H1 (cell line): ENCODE data around the gene FRMD4B. TPM values are rescaled to one million over a fixed set of nuclear protein-coding genes. Genes with fewer than 3 reads are reported as not detected.

Source experiments
- CTCF ChIA-PET: fragments of 300-600 bp; sonication (Branson Sonifier 250); formaldehyde crosslinking; loops from one replicate; lab custom pipeline; 2021; ENCODE audit not compliant: partially characterized antibody; lab: Charles Lee
- POLR2A ChIA-PET: fragments of 300-600 bp; sonication (Branson Sonifier 250); formaldehyde crosslinking; loops from one replicate; lab custom pipeline; 2021; ENCODE audit warnings: inconsistent platforms; ENCODE audit not compliant: partially characterized antibody; lab: Charles Lee
- DNase-seq, 2 experiments: peaks; one replicate each; pipeline versions ENCODE4 v3.0.0 to v3.0.0-alpha.2; 2010 to 2022; ENCODE audit warnings: low spot score in 2 of 2, low read depth in 1 of 2, mixed read lengths in 1 of 2
- FAIRE-seq: peaks from 2 replicates; lab custom pipeline; 2011; peaks lifted over from hg19 to GRCh38; lab: Jason Lieb, UNC
- H2AFZ ChIP-seq: 2 replicates; pipeline ENCODE4 v1.8.1; 2012; ENCODE audit warnings: low read length, inconsistent platforms
- H2AK5ac ChIP-seq: 2 replicates; pipeline ENCODE4 v1.6.1; 2013; ENCODE audit warnings: low read depth, low read length
- H2BK120ac ChIP-seq: replicated peaks from 2 replicates; pipeline ENCODE3; 2013; ENCODE audit warnings: low read depth, low read length, inconsistent platforms
- H2BK12ac ChIP-seq: 2 replicates; pipeline ENCODE4 v1.6.1; 2013; ENCODE audit warnings: low read depth, low read length
- H2BK15ac ChIP-seq: 2 replicates; pipeline ENCODE4 v1.6.1; 2013; ENCODE audit warnings: low read length
- H2BK20ac ChIP-seq: 2 replicates; pipeline ENCODE4 v1.6.1; 2013; ENCODE audit warnings: low read length
- H2BK5ac ChIP-seq: 2 replicates; pipeline ENCODE4 v1.6.1; 2013; ENCODE audit warnings: low read depth, low read length
- H3K14ac ChIP-seq: 2 replicates; pipeline ENCODE4 v1.6.1; 2013; ENCODE audit warnings: inconsistent platforms; ENCODE audit not compliant: insufficient read length
- H3K18ac ChIP-seq: 2 replicates; pipeline ENCODE4 v1.6.1; 2013; ENCODE audit warnings: low read length; ENCODE audit errors: extremely low read depth
- H3K23ac ChIP-seq: 2 replicates; pipeline ENCODE4 v1.6.1; 2013; ENCODE audit warnings: inconsistent platforms; ENCODE audit not compliant: insufficient read length
- H3K23me2 ChIP-seq: 2 replicates; pipeline ENCODE4 v1.6.1; 2013; ENCODE audit warnings: low read depth, low read length
- H3K27ac ChIP-seq: 2 replicates; pipeline ENCODE4 v1.6.1; 2011; ENCODE audit warnings: low read depth, low read length, inconsistent platforms
- H3K27me3 ChIP-seq, 4 experiments: replicated peaks in 1 of 4; 1 replicate in 1 of 4; 2 replicates in 3 of 4; pipeline versions ENCODE4 v1.6.1 to v1.8.1; 2011 to 2013; ENCODE audit warnings: low read length in 3 of 4, mild to moderate bottlenecking in 3 of 4, inconsistent platforms in 2 of 4, mixed read lengths in 2 of 4, moderate library complexity in 1 of 4; ENCODE audit not compliant: control insufficient read depth in 3 of 4, insufficient read depth in 3 of 4; ENCODE audit errors: extremely low read depth in 1 of 4
- H3K36me3 ChIP-seq, 4 experiments: 2 replicates each; pipeline versions ENCODE4 v1.6.1 to v1.8.1; 2011 to 2013; ENCODE audit warnings: mild to moderate bottlenecking in 4 of 4, low read length in 3 of 4, moderate library complexity in 2 of 4, control low read depth in 1 of 4, inconsistent platforms in 1 of 4; ENCODE audit not compliant: insufficient read depth in 4 of 4, control insufficient read depth in 2 of 4
- H3K4ac ChIP-seq: replicated peaks from 2 replicates; pipeline ENCODE3; 2013; ENCODE audit warnings: low read length, low read depth, mixed read lengths, inconsistent platforms; ENCODE audit not compliant: insufficient read length
- H3K4me1 ChIP-seq, 4 experiments: replicated peaks in 1 of 4; 1 replicate in 1 of 4; 2 replicates in 3 of 4; pipeline versions ENCODE4 v1.6.1 to v1.8.1; 2011 to 2013; ENCODE audit warnings: low read length in 3 of 4, inconsistent platforms in 2 of 4, mixed read lengths in 1 of 4; ENCODE audit not compliant: insufficient read depth in 4 of 4, control insufficient read depth in 3 of 4
- H3K4me2 ChIP-seq, 2 experiments: 2 replicates each; pipeline versions ENCODE4 v1.6.1 to v1.8.1; 2011 to 2013; ENCODE audit warnings: low read depth in 2 of 2, low read length in 2 of 2, control low read depth in 1 of 2, inconsistent platforms in 1 of 2, mild to moderate bottlenecking in 1 of 2; ENCODE audit not compliant: insufficient read depth in 1 of 2
- H3K4me3 ChIP-seq, 4 experiments: fragments of 200-600, 300-600 bp in 1 of 4; sonication (generic), shearing (Covaris generic), sonication (Bioruptor Twin) in 1 of 4; 2 replicates each; pipeline versions ENCODE4 v1.5.1 to v1.8.1; 2011 to 2016; ENCODE audit warnings: low read length in 4 of 4, low read depth in 3 of 4, control low read depth in 2 of 4, inconsistent platforms in 2 of 4, mild to moderate bottlenecking in 2 of 4, mixed read lengths in 1 of 4, moderate library complexity in 1 of 4; ENCODE audit not compliant: insufficient read depth in 2 of 4; ENCODE audit errors: extremely low read depth in 1 of 4
- H3K56ac ChIP-seq: replicated peaks from 2 replicates; pipeline ENCODE3; 2013; ENCODE audit warnings: low read depth, mild to moderate bottlenecking, mixed read lengths, low read length, inconsistent platforms; ENCODE audit not compliant: insufficient read length
- H3K79me1 ChIP-seq: 2 replicates; pipeline ENCODE4 v1.6.1; 2013; ENCODE audit warnings: low read depth, low read length, control low read depth
- H3K79me2 ChIP-seq, 2 experiments: 2 replicates each; pipeline versions ENCODE4 v1.6.1 to v1.8.1; 2012 to 2013; ENCODE audit warnings: low read length in 2 of 2, mild to moderate bottlenecking in 2 of 2, inconsistent platforms in 1 of 2; ENCODE audit not compliant: insufficient read depth in 2 of 2, control insufficient read depth in 1 of 2
- H3K9ac ChIP-seq, 4 experiments: replicated peaks in 1 of 4; 1 replicate in 1 of 4; 2 replicates in 3 of 4; pipeline versions ENCODE4 v1.6.1 to v1.8.1; 2011 to 2013; ENCODE audit warnings: low read depth in 3 of 4, low read length in 3 of 4, control low read depth in 2 of 4, mild to moderate bottlenecking in 2 of 4, moderate library complexity in 2 of 4, inconsistent platforms in 1 of 4; ENCODE audit errors: extremely low read depth in 1 of 4
- H3K9me3 ChIP-seq, 2 experiments: 2 replicates each; pipeline versions ENCODE4 v1.6.1 to v1.8.1; 2012 to 2013; ENCODE audit warnings: mild to moderate bottlenecking in 2 of 2, moderate library complexity in 2 of 2, control low read depth in 1 of 2, inconsistent platforms in 1 of 2, low read depth in 1 of 2, low read length in 1 of 2, mixed read lengths in 1 of 2; ENCODE audit not compliant: insufficient read depth in 2 of 2
- H4K20me1 ChIP-seq, 2 experiments: replicated peaks in 1 of 2; 2 replicates each; pipeline versions ENCODE3 to v1.8.1; 2011 to 2013; ENCODE audit warnings: inconsistent platforms in 2 of 2, low read length in 2 of 2, mild to moderate bottlenecking in 1 of 2; ENCODE audit not compliant: insufficient read depth in 2 of 2, control insufficient read depth in 1 of 2
- H4K5ac ChIP-seq: 2 replicates; pipeline ENCODE4 v1.6.1; 2013; ENCODE audit warnings: low read length, low read depth, mixed read lengths, inconsistent platforms; ENCODE audit not compliant: insufficient read length
- H4K8ac ChIP-seq: 2 replicates; pipeline ENCODE4 v1.8.0; 2013; ENCODE audit warnings: mild to moderate bottlenecking, moderate library complexity, low read length, inconsistent platforms; ENCODE audit not compliant: insufficient read depth; ENCODE audit errors: extremely low read depth
- H4K91ac ChIP-seq: replicated peaks from 2 replicates; pipeline ENCODE3; 2013; ENCODE audit warnings: low read length, mixed read lengths, inconsistent platforms; ENCODE audit not compliant: insufficient read length
- EP300 ChIP-seq, 2 experiments: IDR thresholded peaks; 1 replicate in 1 of 2; 2 replicates in 1 of 2; pipeline ENCODE4 v1.6.1; 2011 to 2012; ENCODE audit warnings: low read depth in 2 of 2, low read length in 2 of 2, mild to moderate bottlenecking in 2 of 2, borderline replicate concordance in 1 of 2, inconsistent platforms in 1 of 2, moderate library complexity in 1 of 2
- WGBS, 2 experiments: shearing (Covaris generic) in 1 of 2; methylation state at CpG; one replicate each; pipeline versions ENCODE4 v1.1.6 to v1.1.7; 2013 to 2015; ENCODE audit warnings: low lambda C conversion rate in 2 of 2, mixed read lengths in 2 of 2, inconsistent platforms in 1 of 2, low coverage in 1 of 2, missing lambda C conversion rate in 1 of 2; ENCODE audit not compliant: insufficient replicate concordance in 2 of 2, insufficient coverage in 1 of 2, insufficient read length in 1 of 2; ENCODE audit errors: extremely low coverage in 1 of 2, missing lambda C conversion rate in 1 of 2; 5-methylcytosine and 5-hydroxymethylcytosine counted together
- polyA plus RNA-seq, 7 experiments: library from polyadenylated mRNA; depleted of rRNA in 3 of 7; stranded (reverse) in 5 of 7; unstranded in 2 of 7; fragments of >200 nt in 5 of 7; fragments of 200-250 nt in 2 of 7; gene quantifications; 1 replicate in 5 of 7; 2 replicates in 1 of 7; 4 replicates in 1 of 7; pipeline versions ENCODE4 v1.2.1 to v1.2.3, GENCODE V29; 2011 to 2013; ENCODE audit warnings: missing spikeins in 2 of 7, mixed read lengths in 2 of 7
- total RNA-seq: library from RNA; stranded (reverse); fragmentation: NEBNext Ultra II Directional; extraction: Animal tissue kit (Norgen Biotek cat#: 25700); gene quantifications from 2 replicates; pipeline ENCODE4 v1.2.1, GENCODE V29; 2021

Gene FRMD4B
- total and polyA plus RNA-seq, 2 of the 8 experiments (the other 6 are each of a cell fraction or from before 2014, with no cell fraction given): 2.7 to 7.2 TPM

DNA sequence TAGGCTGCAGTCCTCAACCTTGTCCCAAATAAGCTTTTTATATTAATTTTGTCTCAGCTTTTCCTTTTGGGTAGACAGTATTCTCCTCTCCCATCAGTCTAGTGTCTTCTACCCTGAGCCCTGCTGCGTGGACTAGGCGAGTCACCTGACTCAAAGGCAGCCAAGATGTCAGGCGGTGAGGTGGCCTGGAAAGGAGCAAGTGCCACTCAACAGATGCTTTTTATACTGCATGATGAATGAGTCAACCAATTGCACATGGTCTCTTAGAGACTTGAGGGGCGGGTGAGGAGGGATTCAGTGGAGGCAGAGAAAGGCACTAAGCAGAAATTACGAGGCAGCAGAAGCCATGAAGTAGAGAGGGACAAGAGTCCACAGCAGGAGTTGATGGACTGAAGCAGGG lies 95.9 kb downstream of the FRMD4B start:
- Histone ChIP-seq H3K4me1 (peaks cover 8 to 34% (median 15%) of the 10 kb centered on the region in 4 experiments; a peak in 5 of 7 replicates), H3K27ac (no peak overlapping the region), H2BK20ac (no peak overlapping the region; the same call in 1 of the 2 replicates), H2BK5ac (no peak overlapping the region), H2AFZ (no peak overlapping the region), H3K79me2 (no peaks in the 10 kb centered on the region), H3K18ac (no peak overlapping the region), H2BK12ac (peak overlapping the region; percentile 3; the same call in 1 of the 2 replicates), H3K4ac (peak overlapping the region; percentile 36), H3K4me2 (no peak overlapping the region; a peak in 1 of 4 replicates), H3K27me3 (peaks cover 0 to 4% (median 0%) of the 10 kb centered on the region in 4 experiments; a peak in 3 of 7 replicates)
- DNase-seq: no peak
- POLR2A ChIA-PET: no interaction called here
- WGBS, 2 experiments: 79% methylated on average over 5 of the region's 5 CpGs; no CpG with 5 or more reads in 1 of the 2 experiments
- TF ChIP-seq EP300 (IDR thresholded peaks at IDR 0.05; ENCODE audit: borderline replicate concordance in 1 of 2, low read depth in 2 of 2, low read length in 2 of 2): no peak
- TF ChIP-seq, all 59 proteins: peak for 0
- H3K9me3 ChIP-seq: no peaks in the 10 kb centered on the region; a peak in 1 of 4 replicates
- peak; percentile 45 for FAIRE-seq
- H2AK5ac ChIP-seq: 0 out of 2 replicates have a peak overlapping the region, but pooled peaks have one; percentile 4
- H2BK15ac ChIP-seq: no peak overlapping the region
- H4K91ac ChIP-seq: no peak overlapping the region
- no peaks in the 10 kb centered on the region for H3K79me1 ChIP-seq
- no peak overlapping the region for H3K56ac ChIP-seq
- no peak overlapping the region for H2BK120ac ChIP-seq
- CTCF ChIA-PET: interaction anchor here (1.1 to 23.9 kb wide), 3 partner anchors 20 to 169 kb away, joined by 3 to 471 read pairs (median 10); no protein-coding TSS in a partner anchor
- 0 out of 2 replicates have a peak, but pooled peaks cover 1% of the 10 kb centered on the region for H3K23me2 ChIP-seq
- H3K23ac ChIP-seq: no peak overlapping the region
- no peak overlapping the region for H3K14ac ChIP-seq
- no peak overlapping the region for H4K8ac ChIP-seq
- no peak overlapping the region for H3K9ac ChIP-seq
- H3K4me3 ChIP-seq: no peak overlapping the region
- no peaks in the 10 kb centered on the region for H4K20me1 ChIP-seq
- H3K36me3 ChIP-seq: no peaks in the 10 kb centered on the region
- no peak overlapping the region for H4K5ac ChIP-seq
